Loucy (cell line): ENCODE data around the gene CRADD.

Experiments
- H2AFZ ChIP-seq: fragments of 200-600 bp; sonication (generic); 2 replicates; pipeline ENCODE4 v1.6.0; 2016; ENCODE audit warnings: antibody characterized with exemption, mild to moderate bottlenecking, low read length, moderate library complexity
- H3F3A ChIP-seq: fragments of 200-600 bp; 2 replicates; pipeline ENCODE4 v1.6.0; 2016; ENCODE audit warnings: antibody characterized with exemption, low read depth, mild to moderate bottlenecking
- H3K27me3 ChIP-seq: fragments of 200-600 bp; sonication (generic); 2 replicates; pipeline ENCODE4 v1.6.1; 2014; ENCODE audit warnings: low read length, mild to moderate bottlenecking; ENCODE audit not compliant: insufficient read depth, poor library complexity, severe bottlenecking
- H3K36me3 ChIP-seq: fragments of 200-600 bp; sonication (generic); 2 replicates; pipeline ENCODE4 v1.6.1; 2016; ENCODE audit warnings: low read length; ENCODE audit not compliant: insufficient read depth
- H3K4me1 ChIP-seq: fragments of 200-600 bp; sonication (generic); 2 replicates; pipeline ENCODE4 v1.5.1; 2014; ENCODE audit warnings: low read length, mild to moderate bottlenecking; ENCODE audit not compliant: insufficient read depth, poor library complexity, severe bottlenecking
- H3K4me2 ChIP-seq: fragments of 200-600 bp; sonication (generic); 2 replicates; pipeline ENCODE4 v1.6.0; 2014; ENCODE audit warnings: antibody characterized with exemption, low read length, low read depth, mild to moderate bottlenecking; ENCODE audit not compliant: poor library complexity, severe bottlenecking
- H3K4me3 ChIP-seq: fragments of 200-600 bp; sonication (generic); 2 replicates; pipeline ENCODE4 v1.5.1; 2014; ENCODE audit warnings: low read length, mild to moderate bottlenecking, mixed read lengths; ENCODE audit not compliant: poor library complexity, severe bottlenecking
- H3K79me2 ChIP-seq: fragments of 200-600 bp; sonication (generic); 2 replicates; pipeline ENCODE4 v1.6.1; 2014; ENCODE audit warnings: low read length; ENCODE audit not compliant: insufficient read depth
- H3K9ac ChIP-seq: fragments of 200-600 bp; sonication (generic); 2 replicates; pipeline ENCODE4 v1.6.0; 2014; ENCODE audit warnings: mild to moderate bottlenecking, low read depth, low read length, moderate library complexity; ENCODE audit not compliant: poor library complexity, severe bottlenecking
- H3K9me2 ChIP-seq: fragments of 200-600 bp; sonication (generic); replicated peaks from 2 replicates; pipeline ENCODE4 v1.6.1; 2016; ENCODE audit warnings: low read depth, low read length, mixed read lengths
- H3K9me3 ChIP-seq: fragments of 200-600 bp; sonication (generic); 2 replicates; pipeline ENCODE4 v1.6.1; 2014; ENCODE audit warnings: mild to moderate bottlenecking, antibody characterized with exemption, low read length, low read depth; ENCODE audit not compliant: insufficient read depth
- H4K20me1 ChIP-seq: fragments of 200-600 bp; sonication (generic); 2 replicates; pipeline ENCODE4 v1.6.0; 2014; ENCODE audit warnings: antibody characterized with exemption, low read length, mild to moderate bottlenecking; ENCODE audit not compliant: insufficient read depth, poor library complexity, severe bottlenecking
- CTCF ChIP-seq: fragments of 200-600 bp; sonication (generic); conservative IDR thresholded peaks from 2 replicates; pipeline ENCODE4 v1.5.1; 2014; ENCODE audit warnings: mild to moderate bottlenecking, antibody characterized with exemption, low read length
- EZH2phosphoT487 ChIP-seq: fragments of 200-600 bp; IDR thresholded peaks from 2 replicates; pipeline ENCODE4 v1.6.1; 2018; ENCODE audit warnings: antibody characterized with exemption, mild to moderate bottlenecking, moderate library complexity, borderline replicate concordance

CRADD gene

GRCh38 chr12:93785249-93786010 is 108.3 kb downstream of the CRADD start:
- no peaks in the 10 kb centered on the region for H3K79me2 ChIP-seq
- no peak overlapping the region for H2AFZ ChIP-seq
- H3K36me3 ChIP-seq = no peaks in the 10 kb centered on the region
- no peaks in the 10 kb centered on the region for H3F3A ChIP-seq
- no peak overlapping the region for H3K4me3 ChIP-seq
- no peak overlapping the region for H3K9ac ChIP-seq
- H3K4me2 ChIP-seq = peak overlapping the region; percentile 48
- no peaks in the 10 kb centered on the region for H3K9me2 ChIP-seq
- no peak for TF ChIP-seq CTCF
- H3K4me1 ChIP-seq = peaks cover 49% of the 10 kb centered on the region
- no peaks in the 10 kb centered on the region for H3K27me3 ChIP-seq
- no peaks in the 10 kb centered on the region for H3K9me3 ChIP-seq
- no peaks in the 10 kb centered on the region for H4K20me1 ChIP-seq

- Histone ChIP-seq H2AFZ (no peak overlapping the region), H3K9me2 (no peaks in the 10 kb centered on the region), H3K4me3 (no peak overlapping the region), H3K9me3 (no peaks in the 10 kb centered on the region), H3K4me2 (no peak overlapping the region), H3K4me1 (peaks cover 49% of the 10 kb centered on the region), H3K27me3 (no peaks in the 10 kb centered on the region), H4K20me1 (no peaks in the 10 kb centered on the region), H3K36me3 (no peaks in the 10 kb centered on the region), H3F3A (no peaks in the 10 kb centered on the region), H3K9ac (no peak overlapping the region), H3K79me2 (no peaks in the 10 kb centered on the region)
- TF ChIP-seq EZH2phosphoT487 = no peak
- no peak for TF ChIP-seq CTCF
Measured at GRCh38 chr12:93786656-93787397, 109.7 kb downstream of the CRADD start.

GRCh38 chr12:93788853-93789252 is 111.7 kb downstream of the CRADD start:
- H2AFZ ChIP-seq = no peak overlapping the region
- H3K4me3 ChIP-seq = no peak overlapping the region
- no peak overlapping the region for H3K9ac ChIP-seq
- no peaks in the 10 kb centered on the region for H4K20me1 ChIP-seq
- H3F3A ChIP-seq = no peaks in the 10 kb centered on the region
- H3K9me2 ChIP-seq = no peaks in the 10 kb centered on the region
- H3K4me1 ChIP-seq = peaks cover 45% of the 10 kb centered on the region
- no peaks in the 10 kb centered on the region for H3K36me3 ChIP-seq
- H3K27me3 ChIP-seq = no peaks in the 10 kb centered on the region
- no peaks in the 10 kb centered on the region for H3K9me3 ChIP-seq
- no peaks in the 10 kb centered on the region for H3K79me2 ChIP-seq
- TF ChIP-seq EZH2phosphoT487 (no peak), CTCF (no peak)
- H3K4me2 ChIP-seq = no peak overlapping the region
